Pancreas (tissue), 10 donors: ENCODE measurements around the gene SYNDIG1L. TPM values are rescaled to one million over a fixed set of nuclear protein-coding genes. Genes with fewer than 3 reads are reported as not detected.
A peak's percentile ranks its signal among the peaks of the same experiment; 100 is the strongest.
"Not testable (repeated sequence)": the region's sequence is repeated elsewhere in the genome, so short reads cannot be mapped to it uniquely, and the experiment has no call there.

Source experiments
- ATAC-seq, 4 donors: fragments of 200-7000 bp; cut with Tn5 transposase; one replicate each; pipeline versions ENCODE4 v1.8.0 to v1.9.1; 2020; ENCODE audit warnings: mild to moderate bottlenecking in 4 of 4, moderate library complexity in 4 of 4
- DNase-seq, 6 donors: peaks; one replicate each; pipeline ENCODE4 v3.0.0-alpha.2; 2020
- FAIRE-seq: peaks from 2 replicates; lab custom pipeline; 2012; peaks lifted over from hg19 to GRCh38; lab: Jason Lieb, UNC
- H3K27ac ChIP-seq, 4 donors: fragments of 200-600 bp; sonication (generic); 1 replicate in 3 of 4; 2 replicates in 1 of 4; pipeline versions ENCODE4 v1.5.0 to v1.8.0; 2020
- H3K27me3 ChIP-seq, 4 donors: fragments of 200-600 bp; one replicate each; pipeline ENCODE4 v1.8.0; 2021
- H3K36me3 ChIP-seq, 3 donors: fragments of 200-600 bp; sonication (generic) in 1 of 3; one replicate each; pipeline versions ENCODE4 v1.5.0 to v1.8.0; 2020 to 2021
- H3K4me1 ChIP-seq, 3 donors: fragments of 200-600 bp; one replicate each; pipeline ENCODE4 v1.8.0; 2021
- H3K4me3 ChIP-seq, 4 donors: fragments of 200-600 bp; sonication (generic) in 2 of 4; one replicate each; pipeline versions ENCODE4 v1.5.0 to v1.8.0; 2020 to 2021
- H3K9me3 ChIP-seq, 4 donors: fragments of 200-600 bp; one replicate each; pipeline ENCODE4 v1.8.0; 2021
- WGBS, 2 donors: extraction: QIAGEN DNeasy Blood & Tissue Kit; methylation state at CpG; one replicate each; pipeline ENCODE4 v1.1.7; 2013; 5-methylcytosine and 5-hydroxymethylcytosine counted together
- intact Hi-C, 3 donors: fragments of 100-400 bp; cut with DNase I; formaldehyde crosslinking; loops; one replicate each; pipeline versions ENCODE4 v1.11.1 to v1.14.2; 2022
- polyA plus RNA-seq, 2 donors: library from polyadenylated mRNA; stranded (reverse); fragments of 200-250 nt; gene quantifications; one replicate each; pipeline ENCODE4 v1.2.3, GENCODE V29; 2013
- total RNA-seq, 6 donors: library from RNA; stranded (reverse); fragmentation: NEBNext Ultra II Directional in 4 of 6; extraction: Animal tissue kit (Norgen Biotek cat#: 25700) in 4 of 6; gene quantifications; one replicate each; pipeline versions ENCODE4 v1.2.1 to v1.2.4, GENCODE V29; 2021 to 2023
- TF ChIP-seq, protein P1 (sequence below), 4 donors: fragments of 200-600 bp; sonication (generic) in 3 of 4; IDR thresholded peaks; one replicate each; pipeline versions ENCODE4 v1.5.0 to v1.8.0; 2021; ENCODE audit warnings: antibody characterized with exemption in 4 of 4
- donor health status: healthy with polysubstance abuse.
- donor health status: DM: no; HTN: no; CAD: no; lungs with moderate emphysema.
- donor health status: DM: no; HTN: no; CAD: no.
- donor health status: control.
- donor health status: control.
- donor health status: Bipolar disorder and iron deficiency.
- donor health status: DM: yes; HTN: yes; CAD: no.
- donor health status: DM: no; HTN: no; CAD: no.
- donor health status: DM: no; HTN: no; CAD: no.
- donor health status: DM: yes; HTN: yes; CAD: no.

The SYNDIG1L gene
- total and polyA plus RNA-seq, 8 donors: 0.23 to 2.5 (median 0.27) TPM; not detected in 4

- Histone ChIP-seq H3K4me1 (no peaks in the 10 kb centered on the region), H3K36me3 (no peaks in the 10 kb centered on the region), H3K9me3 (no peaks in the 10 kb centered on the region), H3K27me3 (no peaks in the 10 kb centered on the region), H3K27ac (no peak overlapping the region), H3K4me3 (no peak overlapping the region)
- intact Hi-C loops: no loop called here
- ATAC-seq: no peak
- WGBS, 2 donors: 84 to 92% methylated on average over 3 of the region's 3 CpGs
- no peak for FAIRE-seq
- no peak for DNase-seq
- TF ChIP-seq, protein P1, sequence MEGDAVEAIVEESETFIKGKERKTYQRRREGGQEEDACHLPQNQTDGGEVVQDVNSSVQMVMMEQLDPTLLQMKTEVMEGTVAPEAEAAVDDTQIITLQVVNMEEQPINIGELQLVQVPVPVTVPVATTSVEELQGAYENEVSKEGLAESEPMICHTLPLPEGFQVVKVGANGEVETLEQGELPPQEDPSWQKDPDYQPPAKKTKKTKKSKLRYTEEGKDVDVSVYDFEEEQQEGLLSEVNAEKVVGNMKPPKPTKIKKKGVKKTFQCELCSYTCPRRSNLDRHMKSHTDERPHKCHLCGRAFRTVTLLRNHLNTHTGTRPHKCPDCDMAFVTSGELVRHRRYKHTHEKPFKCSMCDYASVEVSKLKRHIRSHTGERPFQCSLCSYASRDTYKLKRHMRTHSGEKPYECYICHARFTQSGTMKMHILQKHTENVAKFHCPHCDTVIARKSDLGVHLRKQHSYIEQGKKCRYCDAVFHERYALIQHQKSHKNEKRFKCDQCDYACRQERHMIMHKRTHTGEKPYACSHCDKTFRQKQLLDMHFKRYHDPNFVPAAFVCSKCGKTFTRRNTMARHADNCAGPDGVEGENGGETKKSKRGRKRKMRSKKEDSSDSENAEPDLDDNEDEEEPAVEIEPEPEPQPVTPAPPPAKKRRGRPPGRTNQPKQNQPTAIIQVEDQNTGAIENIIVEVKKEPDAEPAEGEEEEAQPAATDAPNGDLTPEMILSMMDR (IDR thresholded peaks at IDR 0.05): no peak
Measured at GRCh38 chr14:74391479-74391878, 34.5 kb downstream of the SYNDIG1L start.

GRCh38 chr14:74390505-74390904 is 35.5 kb downstream of the SYNDIG1L start:
- H3K9me3 ChIP-seq, FAIRE-seq, H3K27ac ChIP-seq, ATAC-seq, H3K36me3 ChIP-seq, intact Hi-C loops, H3K4me3 ChIP-seq, H3K4me1 ChIP-seq, H3K27me3 ChIP-seq, DNase-seq: not testable (repeated sequence)
- 95 to 96% methylated on average over 3 of the region's 3 CpGs for WGBS, 2 donors

- WGBS, 2 donors: 25 to 37% methylated on average over 6 to 7 of the region's 7 CpGs
- H3K36me3 ChIP-seq: no peaks in the 10 kb centered on the region
- H3K4me1 ChIP-seq: no peaks in the 10 kb centered on the region
- intact Hi-C loops: no loop called here
- DNase-seq (peak in 5 of 6 donors; percentile 33 to 65 (median 59)), FAIRE-seq (no peak), ATAC-seq (peak; percentile 82 to 97 (median 87))
- no peak overlapping the region for H3K27ac ChIP-seq
- no peaks in the 10 kb centered on the region for H3K27me3 ChIP-seq
- TF ChIP-seq, protein P1 (IDR thresholded peaks at IDR 0.05): no peak
- H3K4me3 ChIP-seq: no peak overlapping the region
- H3K9me3 ChIP-seq: no peaks in the 10 kb centered on the region
Measured at GRCh38 chr14:74389980-74390379, 36.0 kb downstream of the SYNDIG1L start.

- Histone ChIP-seq H3K4me3 (no peak overlapping the region), H3K9me3 (no peaks in the 10 kb centered on the region), H3K27ac (no peak overlapping the region), H3K4me1 (no peaks in the 10 kb centered on the region), H3K36me3 (no peaks in the 10 kb centered on the region), H3K27me3 (no peaks in the 10 kb centered on the region)
- TF ChIP-seq, protein P1 (IDR thresholded peaks at IDR 0.05): no peak
- ATAC-seq (no peak), FAIRE-seq (no peak), DNase-seq (no peak)
- WGBS, 2 donors: 89 to 92% methylated on average over 4 of the region's 4 CpGs
- intact Hi-C loops: no loop called here
Measured at GRCh38 chr14:74382231-74382630, 43.8 kb downstream of the SYNDIG1L start.

- FAIRE-seq: not testable (repeated sequence)
- WGBS, 2 donors: 81 to 88% methylated on average over 9 to 10 of the region's 10 CpGs
Measured at GRCh38 chr14:74381571-74381970, 44.4 kb downstream of the SYNDIG1L start.

GRCh38 chr14:74380845-74381244 is 45.2 kb downstream of the SYNDIG1L start:
- no peak for FAIRE-seq
- peak in 1 of 6 donors; percentile 6 for DNase-seq
- H3K4me3 ChIP-seq: no peak overlapping the region
- H3K9me3 ChIP-seq: no peaks in the 10 kb centered on the region
- H3K27ac ChIP-seq: no peak overlapping the region
- no peak for ATAC-seq
- H3K36me3 ChIP-seq: no peaks in the 10 kb centered on the region
- no peaks in the 10 kb centered on the region for H3K27me3 ChIP-seq
- 85 to 87% methylated on average over 13 of the region's 13 CpGs for WGBS, 2 donors
- TF ChIP-seq, protein P1 (IDR thresholded peaks at IDR 0.05): no peak
- no peaks in the 10 kb centered on the region for H3K4me1 ChIP-seq
- intact Hi-C loops: no loop called here

More at GRCh38 chr14:74381571-74381970, 44.4 kb downstream of the SYNDIG1L start:
- H3K27me3 ChIP-seq, H3K27ac ChIP-seq, H3K36me3 ChIP-seq, ATAC-seq, H3K4me3 ChIP-seq, DNase-seq, intact Hi-C loops, H3K9me3 ChIP-seq, H3K4me1 ChIP-seq: not testable (repeated sequence)
